GM21786 (cell line): ENCODE measurements around the gene MCTP1.
A peak's percentile ranks its signal among the peaks of the same experiment; 100 is the strongest.

Experiments
- ATAC-seq: cut with Tn5 transposase; IDR thresholded peaks from one replicate; pipeline ENCODE4 v1.9.1; 2021; ENCODE audit not compliant: unreplicated experiment

The MCTP1 gene

GRCh38 chr5:94778732-94779131 lies 506.2 kb downstream of the MCTP1 start:
- ATAC-seq = no peak

- no peak for ATAC-seq
Measured at GRCh38 chr5:94778299-94778698, 506.6 kb downstream of the MCTP1 start.

- no peak for ATAC-seq
Measured at GRCh38 chr5:94777056-94777880, 507.6 kb downstream of the MCTP1 start.

GRCh38 chr5:94776167-94776566 lies 508.7 kb downstream of the MCTP1 start:
- no peak for ATAC-seq

GRCh38 chr5:94775088-94775487 lies 509.8 kb downstream of the MCTP1 start:
- no peak for ATAC-seq

GRCh38 chr5:94771742-94772141 lies 513.2 kb downstream of the MCTP1 start:
- no peak for ATAC-seq

- no peak for ATAC-seq
Measured at GRCh38 chr5:94769996-94770395, 514.9 kb downstream of the MCTP1 start.

- ATAC-seq = no peak
Measured at GRCh38 chr5:94761786-94762185, 523.1 kb downstream of the MCTP1 start.

- no peak for ATAC-seq
Measured at GRCh38 chr5:94761055-94761454, 523.8 kb downstream of the MCTP1 start.

GRCh38 chr5:94759961-94760360 lies 524.9 kb downstream of the MCTP1 start:
- no peak for ATAC-seq

GRCh38 chr5:94759022-94759421 lies 525.9 kb downstream of the MCTP1 start:
- no peak for ATAC-seq

- ATAC-seq = no peak
Measured at GRCh38 chr5:94754824-94755223, 530.1 kb downstream of the MCTP1 start.

- ATAC-seq = no peak
Measured at GRCh38 chr5:94751460-94751859, 533.4 kb downstream of the MCTP1 start.

GRCh38 chr5:94750681-94751080 lies 534.2 kb downstream of the MCTP1 start:
- ATAC-seq = no peak

GRCh38 chr5:94749042-94749441 lies 535.9 kb downstream of the MCTP1 start:
- no peak for ATAC-seq

GRCh38 chr5:94748212-94748611 lies 536.7 kb downstream of the MCTP1 start:
- ATAC-seq = no peak

- ATAC-seq = no peak
Measured at GRCh38 chr5:94747371-94747770, 537.5 kb downstream of the MCTP1 start.

GRCh38 chr5:94746731-94747124 lies 538.2 kb downstream of the MCTP1 start:
- ATAC-seq = peak; percentile 58

- peak; percentile 76 for ATAC-seq
Measured at GRCh38 chr5:94745786-94746730, 538.8 kb downstream of the MCTP1 start.

GRCh38 chr5:94744906-94745305 lies 540.0 kb downstream of the MCTP1 start:
- no peak for ATAC-seq

- ATAC-seq = no peak
Measured at GRCh38 chr5:94742852-94743251, 542.0 kb downstream of the MCTP1 start.

- ATAC-seq = no peak
Measured at GRCh38 chr5:94740286-94740685, 544.6 kb downstream of the MCTP1 start.
